Measurements from ENCODE around the gene TMEM183A.

- no peak for TF ChIP-seq POLR2AphosphoS5 (IDR thresholded peaks at IDR 0.05; ENCODE audit: borderline replicate concordance, low read depth, low read length)
- TF ChIP-seq EZH2 (IDR thresholded peaks at IDR 0.05): no peak
- TF ChIP-seq FOXP2 (optimal IDR thresholded peaks at IDR 0.05; ENCODE audit: control extremely low read depth, extremely low read length, insufficient read depth): no peak
Observed at GRCh38 chr1:203001986-203002385, 5.2 kb upstream of the TMEM183A start.

Measured in SK-N-MC (cell line).